Activated T-helper 1 cell treated with Interleukin-2 at 50 U/mL for 16 hours (primary cell): ENCODE data around the gene ANKZF1.
"Not testable (repeated sequence)": the region's sequence is repeated elsewhere in the genome, so short reads cannot be mapped to it uniquely, and the experiment has no call there.

ENCODE experiments used
- DNase-seq: peaks from one replicate; pipeline ENCODE4 v3.0.0-alpha.2; 2020; ENCODE audit warnings: low read depth

ANKZF1 gene

GRCh38 chr2:219254590-219255201, 25.1 kb downstream of the ANKZF1 start:
- DNase-seq, result no peak

GRCh38 chr2:219258942-219259341, 29.3 kb downstream of the ANKZF1 start:
- DNase-seq, result not testable (repeated sequence)

GRCh38 chr2:219261024-219261855, 31.6 kb downstream of the ANKZF1 start:
- no peak for DNase-seq

GRCh38 chr2:219266232-219266631, 36.6 kb downstream of the ANKZF1 start:
- no peak for DNase-seq

- no peak for DNase-seq
Measured at GRCh38 chr2:219266886-219267285, 37.3 kb downstream of the ANKZF1 start.

- DNase-seq, result no peak
Measured at GRCh38 chr2:219268294-219268693, 38.7 kb downstream of the ANKZF1 start.

- no peak for DNase-seq
Measured at GRCh38 chr2:219269362-219270054, 39.9 kb downstream of the ANKZF1 start.

GRCh38 chr2:219270055-219270372, 40.4 kb downstream of the ANKZF1 start:
- DNase-seq, result no peak

- DNase-seq, result no peak
Measured at GRCh38 chr2:219271021-219271420, 41.4 kb downstream of the ANKZF1 start.

GRCh38 chr2:219272356-219272755, 42.8 kb downstream of the ANKZF1 start:
- no peak for DNase-seq

GRCh38 chr2:219272995-219273394, 43.4 kb downstream of the ANKZF1 start:
- DNase-seq, result no peak

GRCh38 chr2:219273937-219274336, 44.3 kb downstream of the ANKZF1 start:
- no peak for DNase-seq

GRCh38 chr2:219274361-219274921, 44.8 kb downstream of the ANKZF1 start:
- no peak for DNase-seq

GRCh38 chr2:219277703-219278654, 48.4 kb downstream of the ANKZF1 start:
- DNase-seq, result peak; percentile 57

GRCh38 chr2:219278655-219279150, 49.1 kb downstream of the ANKZF1 start:
- no peak for DNase-seq

- DNase-seq, result peak; percentile 99
Measured at GRCh38 chr2:219279151-219279915, 49.7 kb downstream of the ANKZF1 start, which contains the start of gene DNAJB2. Gene DNAJB2, plus strand, starts transcription at chr2:219279366. Its CDS starts 468 bp downstream, at chr2:219279834.

GRCh38 chr2:219279916-219280516, 50.4 kb downstream of the ANKZF1 start:
- DNase-seq, result no peak

GRCh38 chr2:219280651-219281050, 51.0 kb downstream of the ANKZF1 start:
- no peak for DNase-seq

- DNase-seq, result no peak
Measured at GRCh38 chr2:219281588-219281987, 52.0 kb downstream of the ANKZF1 start.

- DNase-seq, result no peak
Measured at GRCh38 chr2:219282375-219282774, 52.8 kb downstream of the ANKZF1 start.
